ENCODE data around the gene ZDHHC20. TPM values are rescaled to one million over a fixed set of nuclear protein-coding genes. Genes with fewer than 3 reads are reported as not detected.

ZDHHC20 gene
- total RNA-seq, 4 donors from 2014 or later = 48.2 to 92.9 (median 69.5) TPM

DNA sequence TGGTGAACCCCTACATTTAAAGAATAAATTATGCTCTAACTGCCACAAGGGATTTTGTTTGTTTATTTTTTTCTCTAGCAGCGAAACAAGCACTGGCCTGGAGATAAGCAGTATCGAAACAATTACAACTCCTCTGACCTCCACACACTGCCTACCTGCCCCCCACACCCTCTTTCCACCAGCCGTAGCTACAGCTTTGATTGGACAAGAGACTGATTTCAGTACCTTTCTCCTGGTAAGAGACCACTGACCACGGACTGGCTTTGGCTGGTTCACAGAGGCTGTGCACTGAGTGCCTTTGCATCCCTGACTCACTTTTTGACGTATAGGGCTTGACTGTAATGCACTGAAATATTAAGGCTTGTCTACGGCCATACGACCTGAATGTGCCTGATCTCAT, 7.4 kb upstream of the ZDHHC20 start:
- Histone ChIP-seq H3K9me3 (no peaks in the 10 kb centered on the region), H3K27me3 (no peaks in the 10 kb centered on the region), H3K36me3 (no peaks in the 10 kb centered on the region), H3K4me3 (no peak overlapping the region), H3K27ac (no peak overlapping the region), H3K4me1 (no peaks in the 10 kb centered on the region)
- WGBS = 74% methylated on average over 7 of the region's 7 CpGs
- DNase-seq (ENCODE audit: low spot score in 2 of 2) = no peak
- TF ChIP-seq EP300 (IDR thresholded peaks at IDR 0.05) (no peak), POLR2A (IDR thresholded peaks at IDR 0.05) (no peak), POLR2AphosphoS5 (IDR thresholded peaks at IDR 0.05) (no peak)
- TF ChIP-seq, protein P1, sequence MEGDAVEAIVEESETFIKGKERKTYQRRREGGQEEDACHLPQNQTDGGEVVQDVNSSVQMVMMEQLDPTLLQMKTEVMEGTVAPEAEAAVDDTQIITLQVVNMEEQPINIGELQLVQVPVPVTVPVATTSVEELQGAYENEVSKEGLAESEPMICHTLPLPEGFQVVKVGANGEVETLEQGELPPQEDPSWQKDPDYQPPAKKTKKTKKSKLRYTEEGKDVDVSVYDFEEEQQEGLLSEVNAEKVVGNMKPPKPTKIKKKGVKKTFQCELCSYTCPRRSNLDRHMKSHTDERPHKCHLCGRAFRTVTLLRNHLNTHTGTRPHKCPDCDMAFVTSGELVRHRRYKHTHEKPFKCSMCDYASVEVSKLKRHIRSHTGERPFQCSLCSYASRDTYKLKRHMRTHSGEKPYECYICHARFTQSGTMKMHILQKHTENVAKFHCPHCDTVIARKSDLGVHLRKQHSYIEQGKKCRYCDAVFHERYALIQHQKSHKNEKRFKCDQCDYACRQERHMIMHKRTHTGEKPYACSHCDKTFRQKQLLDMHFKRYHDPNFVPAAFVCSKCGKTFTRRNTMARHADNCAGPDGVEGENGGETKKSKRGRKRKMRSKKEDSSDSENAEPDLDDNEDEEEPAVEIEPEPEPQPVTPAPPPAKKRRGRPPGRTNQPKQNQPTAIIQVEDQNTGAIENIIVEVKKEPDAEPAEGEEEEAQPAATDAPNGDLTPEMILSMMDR (IDR thresholded peaks at IDR 0.05) = no peak

DNA sequence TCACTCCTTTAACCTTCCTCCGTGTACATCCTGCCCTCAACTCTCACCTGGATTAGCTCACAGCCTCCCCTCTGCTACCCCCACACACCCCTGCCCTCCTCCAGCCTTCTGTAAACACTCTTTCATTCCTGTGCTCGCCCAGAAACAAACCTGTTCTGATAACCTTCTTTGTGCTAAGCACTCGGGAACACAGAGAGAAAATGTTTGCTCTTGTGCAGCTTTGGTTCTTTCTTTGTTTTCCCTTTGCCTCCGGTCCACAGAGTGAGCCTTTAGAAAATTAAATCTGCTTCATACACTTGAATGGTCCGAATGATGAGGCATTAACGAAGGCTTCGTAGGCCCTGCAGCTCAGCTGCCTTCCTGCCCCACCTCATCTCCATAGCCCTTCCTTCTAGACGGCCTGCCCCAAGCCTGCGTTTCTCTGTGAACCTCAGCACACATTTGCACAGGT, 6.6 kb upstream of the ZDHHC20 start:
- Histone ChIP-seq H3K9me3 (no peaks in the 10 kb centered on the region), H3K27me3 (no peaks in the 10 kb centered on the region), H3K27ac (no peak overlapping the region), H3K36me3 (no peaks in the 10 kb centered on the region), H3K4me1 (no peaks in the 10 kb centered on the region), H3K4me3 (no peak overlapping the region)
- 66% methylated on average over 9 of the region's 9 CpGs for WGBS
- DNase-seq (ENCODE audit: low spot score in 2 of 2) = no peak
- TF ChIP-seq POLR2AphosphoS5 (IDR thresholded peaks at IDR 0.05) = no peak
- TF ChIP-seq POLR2A (IDR thresholded peaks at IDR 0.05) = no peak
- no peak for TF ChIP-seq EP300 (IDR thresholded peaks at IDR 0.05)
- TF ChIP-seq, protein P1 (IDR thresholded peaks at IDR 0.05) = no peak

DNA sequence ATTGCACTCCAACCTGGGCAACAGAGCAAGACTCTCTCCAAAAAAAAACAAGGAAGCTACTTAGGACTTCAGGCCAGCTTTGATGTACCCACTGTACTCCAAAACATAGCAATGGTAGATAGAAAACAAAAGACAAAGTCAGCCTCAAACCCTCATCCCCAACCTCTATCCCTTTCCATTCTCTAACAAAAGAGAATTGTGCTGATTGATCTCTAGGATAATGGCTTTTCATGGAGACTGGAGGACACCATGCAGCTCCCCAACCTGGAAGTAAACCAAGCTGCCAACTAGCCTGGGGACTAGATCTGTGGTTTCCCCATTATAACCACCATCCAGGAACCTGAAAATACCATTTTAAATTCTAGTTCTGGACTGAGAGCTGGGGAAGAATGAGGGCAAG, 4.3 kb upstream of the ZDHHC20 start:
- Histone ChIP-seq H3K27me3 (no peaks in the 10 kb centered on the region), H3K9me3 (no peaks in the 10 kb centered on the region), H3K27ac (no peak overlapping the region), H3K36me3 (no peaks in the 10 kb centered on the region), H3K4me3 (no peak overlapping the region), H3K4me1 (peaks cover 5% of the 10 kb centered on the region)
- no peak for TF ChIP-seq POLR2A (IDR thresholded peaks at IDR 0.05)
- no peak for TF ChIP-seq POLR2AphosphoS5 (IDR thresholded peaks at IDR 0.05)
- TF ChIP-seq EP300 (IDR thresholded peaks at IDR 0.05) = no peak
- TF ChIP-seq, protein P1 (IDR thresholded peaks at IDR 0.05) = no peak
- DNase-seq (ENCODE audit: low spot score in 2 of 2) = no peak

DNA sequence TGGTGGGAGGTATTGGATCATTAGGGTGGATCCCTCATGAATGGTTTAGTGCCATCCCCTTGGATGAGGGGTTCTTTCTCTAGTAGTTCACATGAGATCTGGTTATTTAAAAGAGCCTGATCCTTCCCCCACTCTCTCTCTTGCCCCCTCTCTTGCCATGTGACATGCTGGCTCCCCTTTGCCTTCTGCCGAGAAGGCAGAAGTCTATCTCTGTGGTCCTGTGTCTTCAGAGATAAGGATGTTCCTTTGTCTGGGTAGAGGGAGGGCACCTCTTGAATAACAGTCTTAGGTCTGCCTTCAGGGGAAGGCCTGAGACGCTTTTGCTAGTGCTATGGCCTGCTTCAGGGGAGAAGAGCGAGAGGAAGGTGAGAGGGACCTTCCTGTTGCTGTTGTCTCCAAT, 2.0 kb upstream of the ZDHHC20 start:
- no peak overlapping the region for H3K27ac ChIP-seq
- DNase-seq (ENCODE audit: low spot score in 2 of 2) = no peak
- no peak overlapping the region for H3K4me3 ChIP-seq
- peaks cover 25% of the 10 kb centered on the region for H3K4me1 ChIP-seq
- no peaks in the 10 kb centered on the region for H3K36me3 ChIP-seq
- H3K27me3 ChIP-seq = no peaks in the 10 kb centered on the region
- WGBS = 67% methylated on average over 3 of the region's 3 CpGs
- TF ChIP-seq EP300 (IDR thresholded peaks at IDR 0.05) (no peak), POLR2A (IDR thresholded peaks at IDR 0.05) (no peak), POLR2AphosphoS5 (IDR thresholded peaks at IDR 0.05) (no peak)
- TF ChIP-seq, protein P1 (IDR thresholded peaks at IDR 0.05) = no peak
- no peaks in the 10 kb centered on the region for H3K9me3 ChIP-seq

DNA sequence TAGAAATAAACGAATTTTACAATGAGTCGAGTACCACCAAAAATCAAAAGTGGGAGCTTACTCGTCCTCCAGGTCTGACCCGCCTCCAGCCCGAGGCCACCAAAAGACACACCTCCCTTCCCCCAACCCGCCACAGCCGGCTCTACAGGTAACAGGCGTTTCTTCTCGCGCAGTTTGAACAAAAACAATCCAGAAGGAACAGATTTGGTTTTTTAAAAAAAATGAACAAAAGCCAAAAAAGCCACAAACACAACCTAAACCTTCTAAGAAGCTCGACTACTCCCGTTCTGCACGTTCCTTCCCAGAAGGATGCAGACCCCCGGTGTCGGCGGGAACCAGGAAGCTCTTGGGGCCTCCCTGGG, 671 bp downstream of the ZDHHC20 start:
- peak overlapping the region; percentile 99 for H3K4me3 ChIP-seq
- no peak for TF ChIP-seq EP300 (IDR thresholded peaks at IDR 0.05)
- TF ChIP-seq, protein P1 (IDR thresholded peaks at IDR 0.05) = no peak
- 0% methylated on average over 15 of the region's 16 CpGs for WGBS
- peaks cover 29% of the 10 kb centered on the region for H3K4me1 ChIP-seq
- no peak for DNase-seq (ENCODE audit: low spot score in 2 of 2)
- no peaks in the 10 kb centered on the region for H3K36me3 ChIP-seq
- no peaks in the 10 kb centered on the region for H3K27me3 ChIP-seq
- peak overlapping the region; percentile 90 for H3K27ac ChIP-seq
- H3K9me3 ChIP-seq = no peaks in the 10 kb centered on the region
